GM12801 (cell line): ENCODE results near the gene FLRT1.

ENCODE experiments used
- CTCF ChIP-seq: IDR thresholded peaks from one replicate; pipeline ENCODE4 v1.5.1; 2011; ENCODE audit warnings: control low read depth; ENCODE audit not compliant: insufficient read length; ENCODE audit errors: extremely low read depth

Gene FLRT1

DNA sequence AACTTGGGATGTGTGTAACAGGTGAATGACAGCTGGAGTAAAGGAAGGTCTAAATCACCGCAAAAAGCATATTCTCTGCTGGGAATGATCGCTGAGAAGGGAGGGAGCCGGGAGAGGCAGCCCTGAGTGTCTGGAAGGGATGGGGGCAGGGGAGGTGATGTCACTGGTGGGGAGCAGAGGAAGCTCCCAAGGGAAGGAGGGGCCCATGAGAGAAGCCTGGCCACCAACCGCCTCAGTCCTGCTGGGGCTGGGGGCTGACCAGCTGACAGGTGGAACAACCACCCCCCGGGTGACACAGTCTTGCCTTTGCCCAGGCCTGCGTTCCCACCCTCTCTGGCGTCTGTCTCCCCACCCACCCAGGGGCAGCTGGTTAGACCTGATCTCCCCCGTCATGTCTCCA is 6.0 kb upstream of the FLRT1 start:
- TF ChIP-seq CTCF: no peak

- no peak for TF ChIP-seq CTCF
These were observed 4.7 kb upstream of the FLRT1 start for GRCh38 chr11:64031001-64031400.

GRCh38 chr11:64032050-64032449 is 3.7 kb upstream of the FLRT1 start:
- no peak for TF ChIP-seq CTCF

GRCh38 chr11:64034411-64034811 is 1.3 kb upstream of the FLRT1 start:
- TF ChIP-seq CTCF: no peak

DNA sequence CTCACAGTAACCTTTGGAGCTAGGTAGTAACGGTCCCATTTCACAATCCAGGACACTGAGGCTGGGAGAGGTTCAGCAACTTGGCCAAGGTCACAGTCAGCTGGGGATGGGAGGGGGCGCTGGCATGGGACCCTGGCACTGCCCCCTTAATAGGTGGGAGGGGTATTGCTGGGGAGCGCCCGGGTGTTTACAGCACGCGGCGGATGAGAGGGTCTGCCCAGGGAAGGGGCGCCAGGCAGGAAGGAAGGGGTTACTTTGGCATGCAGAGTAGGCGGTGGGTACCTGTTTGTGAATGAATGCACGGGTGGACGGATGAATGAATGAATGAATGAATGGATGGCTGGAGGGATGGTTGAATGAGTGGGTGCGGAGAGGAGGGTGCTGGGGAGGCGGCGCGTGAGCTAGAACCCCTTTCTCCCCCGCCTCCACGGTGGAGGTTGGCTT is 628 bp upstream of the FLRT1 start:
- no peak for TF ChIP-seq CTCF

DNA sequence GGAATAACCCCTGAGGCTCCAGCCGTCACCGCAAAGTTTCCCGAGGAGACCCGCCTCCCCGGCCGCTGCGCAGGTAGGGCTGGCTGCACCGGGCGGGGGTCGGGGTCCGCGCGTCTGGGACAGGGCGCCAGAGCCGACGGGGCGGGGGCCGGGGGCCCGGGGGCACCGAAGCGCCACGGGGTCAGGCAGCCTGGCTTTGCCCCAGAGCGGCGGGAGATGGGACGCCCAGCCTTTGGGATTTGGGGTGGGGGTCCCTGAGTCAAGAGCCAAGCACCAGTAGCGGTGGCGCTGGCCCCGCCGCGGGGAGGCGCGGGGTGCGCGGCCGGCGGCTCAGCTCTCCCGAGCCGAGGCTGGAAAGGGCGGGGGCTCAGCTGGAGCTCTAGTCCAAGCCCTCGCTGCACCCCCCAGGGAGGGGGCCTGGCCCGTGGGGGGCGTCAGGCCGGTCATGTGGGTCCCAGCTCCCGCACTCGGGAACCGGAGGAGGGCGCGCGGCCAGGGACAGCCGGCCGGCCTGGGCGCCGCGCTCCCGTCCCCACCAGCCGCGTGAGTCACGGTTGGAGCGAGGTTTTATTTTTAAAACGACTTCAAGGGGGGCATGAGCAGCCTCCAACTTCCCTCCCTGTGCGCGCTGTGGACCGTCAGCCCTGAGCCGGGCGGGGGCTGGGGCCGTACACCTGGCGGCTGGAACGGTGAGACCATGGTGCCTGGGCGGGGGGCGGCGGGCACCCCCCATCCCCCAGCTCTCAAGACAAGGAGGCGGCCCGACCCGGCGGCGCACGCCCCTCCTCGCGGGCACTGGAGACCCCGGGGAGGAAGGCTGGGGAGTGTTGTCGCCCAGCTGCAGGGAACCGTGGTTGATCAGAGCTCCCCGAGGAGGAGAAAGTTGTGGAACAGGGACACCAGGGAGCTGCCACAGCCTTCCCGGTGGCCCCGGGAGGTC is 626 bp downstream of the FLRT1 start:
- TF ChIP-seq CTCF: no peak

GRCh38 chr11:64037027-64037634 is 1.4 kb downstream of the FLRT1 start:
- TF ChIP-seq CTCF: no peak
